CD4-positive, alpha-beta T cell treated with Interleukin-15 for 1 hour (primary cell): ENCODE measurements around the gene MDGA2.
"Not testable (repeated sequence)": the region's sequence is repeated elsewhere in the genome, so short reads cannot be mapped to it uniquely, and the experiment has no call there.

Experiments
- DNase-seq: peaks from one replicate; pipeline ENCODE4 v3.0.0-alpha.2; 2020

The MDGA2 gene

GRCh38 chr14:47211263-47211662 is 464.1 kb downstream of the MDGA2 start:
- DNase-seq: no peak

- DNase-seq: no peak
Measured at GRCh38 chr14:47210099-47210498, 465.3 kb downstream of the MDGA2 start.

GRCh38 chr14:47208434-47208833 is 467.0 kb downstream of the MDGA2 start:
- DNase-seq: no peak

DNA sequence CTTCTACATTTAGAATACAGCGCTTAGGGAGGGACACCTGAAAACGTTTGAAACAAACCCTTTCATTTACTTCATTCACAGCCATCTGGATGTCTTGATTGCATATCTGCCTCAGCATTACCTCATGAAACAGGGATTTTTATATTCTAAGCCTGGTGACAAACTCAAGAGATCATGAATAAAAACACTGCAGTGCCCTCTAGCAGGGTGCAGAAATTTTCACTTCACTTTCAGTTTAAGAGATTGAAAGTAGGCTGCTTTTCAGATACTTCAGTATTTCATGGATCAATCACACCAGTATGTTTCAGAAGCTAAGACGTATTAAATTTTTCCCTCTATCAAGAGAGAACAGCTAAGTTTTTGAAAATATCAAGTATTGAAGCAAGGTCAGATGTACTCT is 467.8 kb downstream of the MDGA2 start:
- DNase-seq: no peak

DNA sequence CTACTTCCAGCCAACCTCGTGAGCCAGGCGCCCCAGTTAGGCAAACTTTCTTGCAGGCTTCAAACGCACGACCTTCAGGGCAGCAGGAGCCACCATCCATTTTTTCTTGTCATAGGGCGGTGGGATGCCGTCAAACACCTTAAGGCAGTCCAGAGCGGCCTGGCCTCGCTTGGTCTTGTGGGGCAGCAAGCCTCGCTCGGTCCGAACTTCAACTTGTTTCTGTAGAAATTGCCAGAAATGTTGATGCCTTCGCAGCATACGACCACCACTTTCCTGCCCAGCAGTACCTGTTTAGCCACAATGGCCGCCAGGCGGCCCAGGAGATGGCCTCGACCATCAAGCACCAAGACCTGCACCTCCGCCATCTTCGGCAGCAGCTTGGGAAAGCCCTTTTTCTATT is 474.7 kb downstream of the MDGA2 start:
- DNase-seq: no peak

DNA sequence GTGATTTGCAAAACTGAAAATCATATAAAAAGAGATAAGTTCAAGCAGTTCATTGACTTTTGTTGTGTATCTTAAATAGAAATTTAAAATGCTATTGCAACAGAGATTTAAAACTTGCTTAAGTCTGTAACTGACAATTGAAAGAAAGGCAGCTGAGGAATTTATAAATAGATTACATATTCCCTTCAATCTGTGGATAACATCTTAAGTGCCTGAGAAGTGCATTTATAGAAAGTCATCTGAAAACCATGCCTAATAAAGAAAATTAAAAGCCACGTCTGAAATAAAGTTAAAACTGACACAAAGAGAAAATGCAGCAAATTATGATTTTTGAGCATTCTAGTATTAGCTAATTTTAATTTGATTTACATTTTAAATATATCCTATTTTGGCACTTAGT is 479.8 kb downstream of the MDGA2 start:
- DNase-seq: no peak

DNA sequence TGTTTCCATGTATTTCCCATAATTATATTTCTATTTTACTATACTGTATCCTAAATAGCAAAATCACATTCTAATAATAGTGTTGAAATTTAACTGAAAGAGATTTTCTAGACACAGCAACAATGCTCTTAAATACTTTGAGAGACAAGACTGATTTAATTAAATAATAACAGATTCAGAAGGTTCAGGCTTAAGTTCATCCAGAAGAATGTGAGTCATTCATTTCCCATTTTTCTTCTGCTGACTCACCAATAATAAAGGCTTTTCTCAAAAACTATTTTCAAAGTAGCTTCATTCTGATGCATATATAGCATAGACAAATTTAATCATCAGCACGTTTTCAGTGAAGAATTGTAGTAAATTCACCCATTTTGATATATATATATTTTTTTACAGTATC is 481.4 kb downstream of the MDGA2 start:
- no peak for DNase-seq

DNA sequence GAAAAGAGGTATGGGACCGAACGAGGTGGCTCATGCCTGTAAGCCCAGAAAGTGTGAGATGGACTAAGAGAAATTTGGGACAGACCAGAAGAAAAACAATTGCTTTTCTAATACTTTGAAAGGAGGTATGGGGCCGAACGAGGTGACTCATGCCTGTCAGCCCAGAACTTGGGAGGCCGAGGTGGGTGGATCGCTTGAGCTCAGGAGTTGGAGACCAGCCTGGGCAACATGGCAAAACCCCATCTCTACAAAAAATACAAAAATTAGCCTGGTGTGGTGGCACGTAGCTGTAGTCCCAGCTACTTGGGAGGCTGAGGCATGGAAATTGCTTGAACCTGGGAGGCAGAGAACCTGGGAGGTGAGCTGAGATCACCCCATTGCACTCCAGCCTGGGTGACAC is 483.2 kb downstream of the MDGA2 start:
- DNase-seq: not testable (repeated sequence)

GRCh38 chr14:47191700-47192099 is 483.7 kb downstream of the MDGA2 start:
- no peak for DNase-seq

DNA sequence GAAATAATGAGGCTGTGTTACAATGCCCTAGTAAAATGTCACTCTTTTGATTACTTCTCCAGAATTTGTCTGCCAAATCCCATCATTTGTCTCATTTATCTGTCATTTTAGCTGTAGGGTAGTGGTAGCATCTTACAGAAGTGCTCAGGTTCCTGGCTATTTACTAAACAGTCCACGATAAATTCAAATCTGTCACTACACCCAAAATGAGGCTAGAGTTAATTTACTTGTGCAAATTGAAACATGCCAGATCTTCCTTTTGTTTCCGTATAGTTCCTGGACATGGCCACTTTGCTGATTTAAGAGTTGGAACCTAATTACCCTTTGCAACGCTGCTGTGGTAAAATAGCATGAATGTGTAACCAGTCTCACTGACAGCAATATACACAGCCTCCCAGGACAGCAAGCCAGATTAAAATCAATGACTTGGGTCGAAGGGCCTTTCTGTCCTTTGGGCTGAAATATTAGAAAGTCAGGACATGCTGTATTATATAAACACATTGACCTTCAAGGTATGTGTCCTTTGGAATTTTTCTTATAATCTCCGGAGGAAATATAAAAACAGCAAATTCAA is 485.4 kb downstream of the MDGA2 start:
- no peak for DNase-seq

DNA sequence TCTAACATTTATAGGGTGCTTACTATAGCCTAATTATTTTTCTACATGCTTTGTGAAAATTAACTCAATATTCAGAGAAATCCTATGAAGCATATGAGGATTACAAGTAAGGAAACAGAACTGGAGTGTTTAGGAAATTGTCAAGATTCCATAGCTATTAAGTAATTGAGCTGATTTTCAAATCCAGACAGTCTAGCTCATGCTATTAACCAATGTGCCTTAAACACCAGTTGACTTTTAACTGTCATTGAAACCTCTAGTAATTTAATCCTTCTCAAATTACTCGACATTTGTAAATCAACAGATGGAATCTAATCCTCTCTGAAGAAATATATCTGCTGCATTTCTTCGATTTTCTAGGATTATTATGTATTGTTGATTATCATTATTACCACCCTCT is 488.9 kb downstream of the MDGA2 start:
- no peak for DNase-seq

- DNase-seq: no peak
Measured at GRCh38 chr14:47179906-47180305, 495.5 kb downstream of the MDGA2 start.

DNA sequence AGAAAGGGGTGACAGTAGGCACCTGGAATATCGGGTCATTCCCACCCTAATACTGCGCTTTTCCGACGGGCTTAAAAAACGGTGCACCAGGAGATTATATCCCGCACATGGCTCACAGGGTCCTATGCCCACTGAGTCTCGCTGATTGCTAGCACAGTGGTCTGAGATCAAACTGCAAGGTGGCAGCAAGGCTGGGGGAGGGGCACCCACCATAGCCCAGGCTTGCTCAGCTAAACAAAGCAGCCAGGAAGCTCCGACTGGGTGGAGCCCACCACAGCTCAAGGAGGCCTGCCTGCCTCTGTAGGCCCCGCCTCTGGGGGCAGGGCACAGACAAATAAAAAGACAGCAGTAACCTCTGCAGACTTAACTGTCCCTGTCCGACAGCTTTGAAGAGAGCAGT is 503.5 kb downstream of the MDGA2 start:
- DNase-seq: not testable (repeated sequence)

- no peak for DNase-seq
Measured at GRCh38 chr14:47167402-47167801, 508.0 kb downstream of the MDGA2 start.

- no peak for DNase-seq
Measured at GRCh38 chr14:47155395-47155794, 520.0 kb downstream of the MDGA2 start.

- DNase-seq: no peak
Measured at GRCh38 chr14:47154276-47154797, 521.1 kb downstream of the MDGA2 start.

DNA sequence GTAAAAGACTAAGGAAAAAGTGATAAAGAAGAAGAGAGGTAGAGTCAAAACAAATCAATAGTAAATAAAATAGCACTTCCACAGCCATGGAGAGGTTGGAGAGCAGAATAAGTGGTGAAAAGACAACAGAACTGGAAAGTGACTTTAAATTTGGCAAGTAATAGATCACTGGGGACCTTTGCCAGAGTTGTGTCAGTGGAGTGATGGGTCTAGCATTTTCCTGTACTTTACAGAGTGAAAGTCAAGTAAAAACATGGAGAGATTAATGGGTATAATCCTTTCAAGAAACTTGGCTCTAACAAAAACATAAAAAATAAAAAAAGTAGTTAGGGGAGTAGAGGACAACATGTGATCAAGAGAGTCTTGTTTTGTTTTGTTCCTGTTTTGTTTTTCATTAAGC is 521.7 kb downstream of the MDGA2 start:
- no peak for DNase-seq

DNA sequence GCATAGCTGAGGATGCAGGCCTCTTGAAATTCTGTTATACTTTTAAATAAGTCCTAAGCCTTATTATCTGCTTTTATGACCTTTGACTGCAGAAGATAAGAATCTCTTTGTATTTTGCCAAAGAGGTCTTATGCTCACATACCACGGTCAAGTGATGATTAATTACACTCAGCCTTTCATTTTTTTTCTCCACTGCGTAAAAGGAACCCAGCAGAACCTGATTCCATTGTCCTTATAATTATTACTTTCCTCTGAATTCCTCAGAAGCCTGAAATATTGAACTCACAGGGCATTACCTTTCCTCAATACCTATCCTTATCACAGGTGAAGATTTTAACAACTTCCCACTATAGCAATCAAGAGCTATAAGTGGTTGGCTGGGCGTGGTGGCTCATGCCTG is 525.1 kb downstream of the MDGA2 start:
- no peak for DNase-seq

DNA sequence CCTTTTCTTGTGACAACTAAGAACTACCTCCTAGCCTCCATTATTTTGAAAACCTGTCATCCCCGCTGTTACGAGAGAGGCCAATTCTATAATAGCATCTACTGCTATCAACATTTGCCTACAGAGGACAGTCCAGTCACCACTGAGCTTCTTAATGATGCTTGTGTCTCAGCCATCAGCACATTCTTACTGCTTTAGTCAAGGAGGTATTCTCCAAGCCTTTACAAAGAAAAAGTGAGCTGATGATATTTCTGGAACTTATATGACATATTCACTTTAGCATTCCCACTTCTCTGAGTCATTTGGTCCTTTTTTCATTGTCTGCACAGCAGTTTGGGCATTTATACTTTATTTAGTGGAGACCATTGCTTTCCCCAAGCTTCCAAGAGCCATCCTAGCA is 526.1 kb downstream of the MDGA2 start:
- DNase-seq: no peak

DNA sequence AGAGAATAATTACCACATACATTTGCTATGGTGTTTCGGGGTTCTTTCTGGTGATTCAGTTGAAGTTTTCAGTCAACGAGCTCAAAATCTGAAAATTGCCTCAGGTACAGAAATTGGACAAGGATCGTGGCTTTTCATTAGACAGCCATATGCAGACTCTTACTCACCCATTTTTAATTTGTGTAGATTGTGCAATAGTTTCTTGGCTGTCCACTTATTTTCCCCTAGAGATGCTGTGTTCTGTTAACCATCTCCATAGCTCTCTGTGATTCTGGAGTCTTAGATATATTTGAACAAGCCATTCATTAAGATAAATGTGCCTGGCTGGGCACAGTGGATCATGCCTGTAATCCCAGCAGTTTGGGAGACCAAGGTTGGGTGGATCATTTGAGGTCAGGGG is 526.7 kb downstream of the MDGA2 start:
- DNase-seq: no peak

DNA sequence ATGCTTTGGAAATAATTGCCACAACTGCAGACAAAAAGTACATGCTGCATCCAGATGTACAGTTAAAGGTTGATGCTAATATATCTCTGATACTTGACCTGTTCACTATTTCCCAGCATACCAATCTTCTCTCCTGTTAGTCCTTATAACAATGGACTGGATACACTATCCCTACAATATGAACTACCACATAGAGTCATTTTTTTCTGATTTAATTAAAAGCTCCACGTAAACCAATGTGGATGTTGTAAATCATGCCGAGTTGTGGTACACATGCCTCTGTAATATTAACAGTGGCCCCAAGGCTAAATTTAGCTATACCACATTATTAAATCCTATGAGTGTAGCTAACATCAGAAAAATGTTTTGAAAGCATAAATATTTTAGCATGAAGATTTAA is 554.8 kb downstream of the MDGA2 start:
- no peak for DNase-seq

DNA sequence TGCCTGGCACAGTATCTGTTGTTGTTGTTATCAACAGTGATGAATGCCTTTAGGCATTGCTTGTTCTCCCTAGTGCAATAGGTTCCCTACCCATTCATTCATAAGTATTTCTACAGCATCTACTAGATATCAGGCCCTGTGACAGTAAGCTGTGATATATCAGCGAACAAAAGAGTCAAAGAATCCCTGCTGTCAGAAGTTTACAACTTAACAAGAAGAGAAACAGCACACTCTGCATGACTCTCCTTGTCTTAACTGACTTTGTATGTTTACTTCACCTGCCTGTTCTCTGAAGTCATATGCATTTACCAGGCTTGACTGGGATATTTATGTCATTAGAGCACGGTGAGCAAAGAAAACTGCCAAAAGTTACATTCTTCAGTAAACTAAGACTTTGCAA is 571.6 kb downstream of the MDGA2 start:
- no peak for DNase-seq

- DNase-seq: no peak
Measured at GRCh38 chr14:47102472-47102871, 572.9 kb downstream of the MDGA2 start.

DNA sequence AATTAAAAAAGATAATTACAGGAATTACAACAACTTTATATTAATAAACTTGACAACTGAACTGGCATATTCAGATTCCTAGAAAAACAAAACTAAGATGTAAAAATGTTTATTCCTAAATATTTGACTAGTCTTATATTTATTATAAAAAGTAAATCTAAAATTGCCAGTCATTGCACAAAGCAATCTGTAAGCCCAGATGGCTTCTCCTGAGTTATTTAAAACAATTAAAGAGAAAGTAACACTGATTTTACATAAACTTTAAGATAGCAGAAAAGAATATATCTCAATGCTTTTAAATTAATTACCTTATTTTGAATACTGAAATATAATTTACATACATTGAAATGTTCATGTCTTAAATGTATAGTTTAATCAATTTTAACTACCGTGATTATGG is 589.7 kb downstream of the MDGA2 start:
- no peak for DNase-seq

- no peak for DNase-seq
Measured at GRCh38 chr14:47065326-47065725, 610.1 kb downstream of the MDGA2 start.

DNA sequence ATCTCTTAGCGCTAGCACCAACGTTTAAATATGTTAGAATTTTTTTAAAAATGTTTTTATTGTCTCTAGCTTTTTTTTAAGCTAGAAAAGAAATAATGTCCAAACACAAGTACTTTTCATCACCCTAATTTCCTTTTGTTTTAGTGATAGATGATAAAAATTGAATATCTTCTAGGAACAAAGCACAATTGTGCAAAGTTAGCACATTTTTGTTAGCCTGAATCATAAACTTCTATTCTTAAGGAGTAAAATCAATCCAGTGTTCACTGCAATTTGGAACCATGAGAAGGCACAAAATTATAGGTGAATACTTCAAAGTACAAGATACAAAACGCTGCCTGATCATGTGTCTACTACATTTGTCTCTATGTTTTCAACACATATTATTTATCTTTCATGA is 615.4 kb downstream of the MDGA2 start:
- DNase-seq: no peak
